ENCODE results near the gene SHANK2.

- TF ChIP-seq CTCF (IDR thresholded peaks at IDR 0.05; ENCODE audit: low read length) (no peak), EZH2 (IDR thresholded peaks at IDR 0.05; ENCODE audit: borderline replicate concordance, low read length) (no peak)
Measured at GRCh38 chr11:71279916-71280645, 27.7 kb upstream of the SHANK2 start.

All from OCI-LY1 (cell line).